OCI-LY7 (cell line): ENCODE measurements around the gene CLTB.

Experiments
- CTCF ChIP-seq: fragments of 200-600 bp; sonication (generic); conservative IDR thresholded peaks from 2 replicates; pipeline ENCODE4 v1.5.1; 2014; ENCODE audit warnings: mild to moderate bottlenecking, antibody characterized with exemption, low read length, moderate library complexity, mixed read lengths
- EZH2phosphoT487 ChIP-seq: fragments of 200-600 bp; sonication (generic); IDR thresholded peaks from 2 replicates; pipeline ENCODE4 v1.6.1; 2018; ENCODE audit warnings: low read depth, borderline replicate concordance, mild to moderate bottlenecking, mixed run types, antibody characterized with exemption, low read length, moderate library complexity, mixed read lengths

- no peak for TF ChIP-seq CTCF
- no peak for TF ChIP-seq EZH2phosphoT487
Observed at GRCh38 chr5:176350416-176350815, 65.9 kb downstream of the CLTB start.
